ENCODE results near the gene PLA2G2D. TPM values are rescaled to one million over a fixed set of nuclear protein-coding genes. Genes with fewer than 3 reads are reported as not detected.

Gene PLA2G2D
- total and polyA plus RNA-seq, 4 donors = 0.06 to 0.14 (median 0.08) TPM; not detected in 1

- TF ChIP-seq CTCF (IDR thresholded peaks at IDR 0.05; ENCODE audit: low read depth, low read length, missing input control) = no peak
- no peak for TF ChIP-seq EGR1 (IDR thresholded peaks at IDR 0.05; ENCODE audit: low read depth in 2 of 2)
- TF ChIP-seq ZBTB33 (IDR thresholded peaks at IDR 0.05) = no peak
- no peak for TF ChIP-seq TAF1 (conservative IDR thresholded peaks at IDR 0.05)
- no peak for TF ChIP-seq RAD21 (IDR thresholded peaks at IDR 0.05)
- no peak for TF ChIP-seq MAX (IDR thresholded peaks at IDR 0.05)
Measured at GRCh38 chr1:20139776-20140612, 20.7 kb upstream of the PLA2G2D start (continued).

- no peaks in the 10 kb centered on the region for H3K27me3 ChIP-seq (ENCODE audit: control insufficient read depth in 4 of 4, insufficient read depth in 4 of 4, low read length in 3 of 4)
- WGBS = 92% methylated on average over 9 of the region's 9 CpGs
- H3K4me1 ChIP-seq (ENCODE audit: control insufficient read depth in 4 of 4, insufficient read depth in 4 of 4, low read length in 3 of 4) = no peaks in the 10 kb centered on the region
- no peaks in the 10 kb centered on the region for H3K9me3 ChIP-seq (ENCODE audit: control insufficient read depth in 4 of 4, low read length in 3 of 4)
- TF ChIP-seq ZBTB33 (IDR thresholded peaks at IDR 0.05) (no peak), EGR1 (IDR thresholded peaks at IDR 0.05; ENCODE audit: low read depth in 2 of 2) (no peak), JUND (IDR thresholded peaks at IDR 0.05) (no peak), CTCF (IDR thresholded peaks at IDR 0.05; ENCODE audit: low read depth, low read length, missing input control) (no peak), RAD21 (IDR thresholded peaks at IDR 0.05) (no peak), MAX (IDR thresholded peaks at IDR 0.05) (no peak), SP1 (IDR thresholded peaks at IDR 0.05) (no peak), NR2F2 (IDR thresholded peaks at IDR 0.05) (no peak), REST (IDR thresholded peaks at IDR 0.05) (no peak), TAF1 (conservative IDR thresholded peaks at IDR 0.05) (no peak)
- no peak within 1 kb of the TSS for H3K9ac ChIP-seq (ENCODE audit: low read depth in 1 of 2, low read length in 2 of 2)
- no peak within 1 kb of the TSS for H3K27ac ChIP-seq (ENCODE audit: low read depth in 1 of 2, low read length in 2 of 2)
- H3K4me3 ChIP-seq (ENCODE audit: low read depth in 1 of 3, low read length in 3 of 3) = no peak within 1 kb of the TSS
- no peaks in the 10 kb centered on the region for H3K36me3 ChIP-seq (ENCODE audit: control insufficient read depth in 4 of 4, insufficient read depth in 3 of 4, low read depth in 1 of 4, low read length in 3 of 4)
- no peak for DNase-seq (ENCODE audit: low spot score)
Measured at GRCh38 chr1:20138961-20139550, 19.7 kb upstream of the PLA2G2D start, which contains the start of gene PLA2G2F. TSS of gene PLA2G2F (plus strand) at chr1:20139323. CDS start at chr1:20139428, 105 bp downstream.

All from liver (tissue), 9 donors.